SK-N-SH treated with all-trans-retinoic acid at 6 μM for 48 hours (cell line): Measurements from ENCODE around the gene SEC22C.

Experiments used
- BACH2 ChIP-seq: fragments of 250-450 bp; sonication (Bioruptor Pico); IDR thresholded peaks from 2 replicates; pipeline ENCODE4 v1.9.0; 2021; ENCODE audit warnings: mild to moderate bottlenecking, borderline replicate concordance
- CSDC2 ChIP-seq: fragments of 250-450 bp; sonication (Bioruptor Pico); IDR thresholded peaks from 2 replicates; pipeline ENCODE4 v1.5.0; 2020; ENCODE audit warnings: mild to moderate bottlenecking, moderate library complexity
- CSRNP3 ChIP-seq: fragments of 250-450 bp; sonication (Bioruptor Pico); IDR thresholded peaks from 2 replicates; pipeline ENCODE4 v1.5.1; 2021; ENCODE audit warnings: mild to moderate bottlenecking, moderate library complexity
- GLIS3 ChIP-seq: fragments of 250-450 bp; sonication (Bioruptor Pico); IDR thresholded peaks from 2 replicates; pipeline ENCODE4 v1.5.0; 2020; ENCODE audit warnings: mild to moderate bottlenecking, moderate library complexity
- PATZ1 ChIP-seq: fragments of 250-450 bp; sonication (Bioruptor Pico); IDR thresholded peaks from 2 replicates; pipeline ENCODE4 v1.8.0; 2020; ENCODE audit warnings: mild to moderate bottlenecking, moderate library complexity, borderline replicate concordance
- POU6F1 ChIP-seq: fragments of 250-450 bp; sonication (Bioruptor Pico); IDR thresholded peaks from 2 replicates; pipeline ENCODE4 v1.8.0; 2021; ENCODE audit warnings: low read depth, mild to moderate bottlenecking, moderate library complexity, borderline replicate concordance
- RARB ChIP-seq: fragments of 250-450 bp; sonication (Bioruptor Pico); IDR thresholded peaks from 2 replicates; pipeline ENCODE4 v1.8.0; 2021; ENCODE audit warnings: mild to moderate bottlenecking, moderate library complexity
- SNAI2 ChIP-seq: fragments of 250-450 bp; sonication (Bioruptor Pico); IDR thresholded peaks from 2 replicates; pipeline ENCODE4 v1.5.0; 2020; ENCODE audit warnings: mild to moderate bottlenecking, moderate library complexity
- TCF4 ChIP-seq: fragments of 250-450 bp; sonication (Bioruptor Pico); IDR thresholded peaks from 2 replicates; pipeline ENCODE4 v1.8.0; 2021; ENCODE audit warnings: mild to moderate bottlenecking, moderate library complexity, borderline replicate concordance
- ZC3H10 ChIP-seq: fragments of 250-450 bp; sonication (Bioruptor Pico); IDR thresholded peaks from 2 replicates; pipeline ENCODE4 v1.5.1; 2021; ENCODE audit warnings: mild to moderate bottlenecking, moderate library complexity
- ZFP3 ChIP-seq: fragments of 250-450 bp; sonication (Bioruptor Pico); IDR thresholded peaks from 2 replicates; pipeline ENCODE4 v1.5.0; 2020; ENCODE audit warnings: mild to moderate bottlenecking, moderate library complexity
- ZNF565 ChIP-seq: fragments of 450-650 bp; formaldehyde crosslinking; conservative IDR thresholded peaks from 2 replicates; pipeline ENCODE4 v1.5.0; 2020; ENCODE audit warnings: low read depth, mild to moderate bottlenecking, moderate library complexity
- ZNF70 ChIP-seq: fragments of 450-650 bp; formaldehyde crosslinking; IDR thresholded peaks from 2 replicates; pipeline ENCODE4 v1.5.0; 2020; ENCODE audit warnings: mild to moderate bottlenecking, moderate library complexity

- TF ChIP-seq ZNF70 (no peak), RARB (no peak), GLIS3 (CRISPR knock-in tag) (no peak), ZFP3 (CRISPR knock-in tag) (no peak), CSRNP3 (no peak), POU6F1 (CRISPR knock-in tag) (no peak), PATZ1 (CRISPR knock-in tag) (no peak), ZNF565 (CRISPR knock-in tag) (no peak), SNAI2 (CRISPR knock-in tag) (no peak), TCF4 (CRISPR knock-in tag) (no peak), BACH2 (CRISPR knock-in tag) (no peak), ZC3H10 (CRISPR knock-in tag) (no peak), CSDC2 (CRISPR knock-in tag) (no peak)
Measured at GRCh38 chr3:42578054-42578453, 3.7 kb downstream of the SEC22C start.
